HepG2 (cell line): ENCODE results near the gene ERF. TPM values are rescaled to one million over a fixed set of nuclear protein-coding genes. Genes with fewer than 3 reads are reported as not detected.

Experiments used
- AGO2 ChIP-seq: fragments of 200-400 bp; formaldehyde crosslinking; optimal IDR thresholded peaks from 2 replicates; pipeline ENCODE3; 2017; ENCODE audit warnings: mild to moderate bottlenecking, low read depth, low read length, moderate library complexity
- ARID3A ChIP-seq: IDR thresholded peaks from 2 replicates; pipeline ENCODE4 v1.6.1; 2012; ENCODE audit warnings: low read depth, low read length, improper control_type of control experiment
- ATF6 ChIP-seq: sonication (generic); formaldehyde crosslinking; conservative IDR thresholded peaks from 2 replicates; pipeline ENCODE4 v1.4.0; 2020; ENCODE audit warnings: missing genetic modification reagents
- IKZF1 ChIP-seq: fragments of 450-650 bp; IDR thresholded peaks from 2 replicates; pipeline ENCODE4 v1.7.1; 2016
- KAT8 ChIP-seq: IDR thresholded peaks from 2 replicates; pipeline ENCODE4 v1.6.1; 2016; ENCODE audit warnings: missing genetic modification reagents, missing compliant biosample characterization
- MBNL3 ChIP-seq: fragments of 250-450 bp; sonication (Bioruptor Pico); conservative IDR thresholded peaks from 2 replicates; pipeline ENCODE4 v1.8.0; 2022; ENCODE audit warnings: mild to moderate bottlenecking, inconsistent platforms
- NFE2L1 ChIP-seq: sonication (generic); formaldehyde crosslinking; IDR thresholded peaks from 2 replicates; pipeline ENCODE4 v1.4.0; 2020; ENCODE audit warnings: missing genetic modification reagents, mild to moderate bottlenecking, borderline replicate concordance
- SAP130 ChIP-seq: IDR thresholded peaks from 2 replicates; pipeline ENCODE4 v1.6.1; 2016; ENCODE audit warnings: low read depth
- SKI ChIP-seq: fragments of 450-650 bp; IDR thresholded peaks from one replicate; pipeline ENCODE4 v1.6.1; 2018; ENCODE audit warnings: mild to moderate bottlenecking; ENCODE audit not compliant: partially characterized antibody
- SP1 ChIP-seq, 2 experiments: fragments of 450-650 bp in 1 of 2; sonication (generic) in 1 of 2; formaldehyde crosslinking in 1 of 2; IDR thresholded peaks; 2 replicates each; pipeline versions ENCODE4 v1.4.0 to v1.6.1; 2016 to 2020; ENCODE audit warnings: missing genetic modification reagents in 1 of 2
- STAT5B ChIP-seq: sonication (generic); formaldehyde crosslinking; IDR thresholded peaks from 2 replicates; pipeline ENCODE4 v1.4.0; 2020; ENCODE audit warnings: missing genetic modification reagents
- ZFP37 ChIP-seq: sonication (generic); formaldehyde crosslinking; IDR thresholded peaks from 2 replicates; pipeline ENCODE4 v1.4.0; 2020; ENCODE audit warnings: missing genetic modification reagents, borderline replicate concordance
- ZNF30 ChIP-seq: sonication (generic); formaldehyde crosslinking; IDR thresholded peaks from 2 replicates; pipeline ENCODE4 v1.5.0; 2020; ENCODE audit warnings: mild to moderate bottlenecking, missing genetic modification reagents
- ZNF614 ChIP-seq: IDR thresholded peaks from 2 replicates; pipeline ENCODE4 v1.6.1; 2018; ENCODE audit warnings: missing biosample characterization, missing genetic modification reagents, inconsistent platforms, borderline replicate concordance
- ZNF644 ChIP-seq: IDR thresholded peaks from 2 replicates; pipeline ENCODE4 v1.6.1; 2016; ENCODE audit warnings: low read depth
- ZNF746 ChIP-seq: sonication (generic); formaldehyde crosslinking; IDR thresholded peaks from 2 replicates; pipeline ENCODE4 v1.8.0; 2022; ENCODE audit warnings: mild to moderate bottlenecking, missing genetic modification reagents
- polyA plus RNA-seq, 8 experiments: library from polyadenylated mRNA; depleted of rRNA in 3 of 8; stranded (reverse) in 7 of 8; unstranded in 1 of 8; fragments of >200 nt; fragmentation: Illumina TruSeq in 4 of 8; extraction: Trizol in 4 of 8; gene quantifications; 2 replicates each; pipeline versions ENCODE4 v1.2.1 to v1.2.3, GENCODE V29; 2011 to 2016; ENCODE audit warnings: low read depth in 4 of 8, missing spikeins in 1 of 8, mixed read lengths in 1 of 8; ENCODE audit not compliant: insufficient read depth in 1 of 8
- total RNA-seq, 5 experiments: library from RNA; depleted of rRNA; stranded (reverse); fragments of >200 nt; fragmentation: Illumina TruSeq; extraction: Trizol; gene quantifications; 2 replicates each; pipeline ENCODE4 v1.2.3, GENCODE V29; 2016; ENCODE audit warnings: low read depth in 1 of 5
- TF ChIP-seq, protein P1 (sequence below), 2 experiments: sonication (generic) in 1 of 2; formaldehyde crosslinking in 1 of 2; IDR thresholded peaks; 2 replicates each; pipeline versions ENCODE4 v1.4.0 to v1.6.1; 2016 to 2020; ENCODE audit warnings: borderline replicate concordance in 1 of 2, low read depth in 1 of 2, mild to moderate bottlenecking in 1 of 2, missing genetic modification reagents in 1 of 2
- TF ChIP-seq, protein P2 (sequence below): sonication (generic); formaldehyde crosslinking; IDR thresholded peaks from 2 replicates; pipeline ENCODE4 v1.9.0; 2021; ENCODE audit warnings: missing genetic modification reagents, mild to moderate bottlenecking, borderline replicate concordance

The ERF gene
- total and polyA plus RNA-seq, 2 of the 13 experiments (the other 11 are each of a cell fraction or from before 2014, with no cell fraction given): 67.1 to 69.9 TPM

DNA sequence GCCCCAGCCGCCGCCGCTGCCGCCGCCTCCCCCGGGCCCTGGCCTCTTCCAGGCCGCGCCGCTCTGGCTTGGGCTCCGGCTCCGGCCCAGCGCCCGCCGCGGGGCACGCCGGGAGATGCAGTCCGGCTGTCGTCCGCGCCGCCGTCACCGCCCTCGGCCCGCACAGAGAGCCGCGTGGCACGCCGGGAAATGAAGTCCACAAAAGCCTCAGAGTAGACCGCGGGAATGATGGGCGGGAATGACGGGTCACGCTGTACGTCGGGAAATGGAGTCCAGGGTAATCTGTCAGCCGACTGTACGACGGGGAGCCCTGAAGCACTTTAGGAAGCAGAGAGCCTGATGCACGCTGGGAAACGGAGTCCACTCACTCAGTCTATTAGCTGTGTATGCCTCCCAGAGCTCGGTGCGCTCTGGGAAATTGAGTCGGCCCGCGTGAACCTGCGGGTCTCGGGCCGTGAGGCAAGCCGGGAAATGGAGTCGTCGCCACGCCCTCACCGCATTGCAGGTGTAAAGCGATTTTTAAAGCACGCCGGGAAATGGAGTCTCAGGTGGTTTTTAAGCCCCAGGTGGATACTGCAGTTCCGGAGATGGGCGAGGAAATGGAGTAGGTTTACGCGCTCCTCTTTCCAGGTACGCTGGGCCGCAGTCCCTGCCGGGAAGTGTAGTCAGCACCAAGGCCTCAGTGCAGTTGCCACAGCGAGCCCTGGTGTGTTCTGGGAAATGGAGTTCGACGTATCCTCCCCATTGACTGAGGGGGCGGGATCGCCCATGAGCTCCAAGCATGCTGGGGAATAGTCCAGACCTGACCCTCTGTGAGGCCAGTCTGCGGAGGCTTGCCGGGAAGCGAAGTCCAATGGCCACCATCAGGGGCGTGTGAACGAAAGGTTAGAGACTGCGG is 12.2 kb downstream of the ERF start, which contains the start of gene GSK3A (continued):
- no peak for TF ChIP-seq STAT5B
- TF ChIP-seq ZNF746 (CRISPR knock-in tag): no peak
- peak; percentile 68 for TF ChIP-seq SKI
- TF ChIP-seq ZFP37 (CRISPR knock-in tag): no peak
- TF ChIP-seq, protein P1, sequence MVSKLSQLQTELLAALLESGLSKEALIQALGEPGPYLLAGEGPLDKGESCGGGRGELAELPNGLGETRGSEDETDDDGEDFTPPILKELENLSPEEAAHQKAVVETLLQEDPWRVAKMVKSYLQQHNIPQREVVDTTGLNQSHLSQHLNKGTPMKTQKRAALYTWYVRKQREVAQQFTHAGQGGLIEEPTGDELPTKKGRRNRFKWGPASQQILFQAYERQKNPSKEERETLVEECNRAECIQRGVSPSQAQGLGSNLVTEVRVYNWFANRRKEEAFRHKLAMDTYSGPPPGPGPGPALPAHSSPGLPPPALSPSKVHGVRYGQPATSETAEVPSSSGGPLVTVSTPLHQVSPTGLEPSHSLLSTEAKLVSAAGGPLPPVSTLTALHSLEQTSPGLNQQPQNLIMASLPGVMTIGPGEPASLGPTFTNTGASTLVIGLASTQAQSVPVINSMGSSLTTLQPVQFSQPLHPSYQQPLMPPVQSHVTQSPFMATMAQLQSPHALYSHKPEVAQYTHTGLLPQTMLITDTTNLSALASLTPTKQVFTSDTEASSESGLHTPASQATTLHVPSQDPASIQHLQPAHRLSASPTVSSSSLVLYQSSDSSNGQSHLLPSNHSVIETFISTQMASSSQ (IDR thresholded peaks at IDR 0.05; ENCODE audit: low read depth): no peak; the same call in 1 of the 2 replicates
- TF ChIP-seq, protein P1 (CRISPR knock-in tag; IDR thresholded peaks at IDR 0.05; ENCODE audit: borderline replicate concordance): peak; percentile 46; the same call in 1 of the 2 replicates
- no peak for TF ChIP-seq IKZF1
- TF ChIP-seq KAT8 (CRISPR knock-in tag): peak; percentile 45; the same call in 1 of the 2 replicates
- no peak for TF ChIP-seq ZNF614 (CRISPR knock-in tag)
- TF ChIP-seq ATF6 (CRISPR knock-in tag): no peak
- TF ChIP-seq ZNF30: no peak
- 0 out of 2 replicates have a peak, but pooled peaks have one; percentile 20 for TF ChIP-seq ARID3A
- TF ChIP-seq SP1 (IDR thresholded peaks at IDR 0.05): no peak
- peak; percentile 77 for TF ChIP-seq SP1 (CRISPR knock-in tag; IDR thresholded peaks at IDR 0.05)
- no peak for TF ChIP-seq NFE2L1 (CRISPR knock-in tag)
- peak; percentile 94 for TF ChIP-seq SAP130
- TF ChIP-seq AGO2: peak; percentile 39
- TF ChIP-seq, protein P2, sequence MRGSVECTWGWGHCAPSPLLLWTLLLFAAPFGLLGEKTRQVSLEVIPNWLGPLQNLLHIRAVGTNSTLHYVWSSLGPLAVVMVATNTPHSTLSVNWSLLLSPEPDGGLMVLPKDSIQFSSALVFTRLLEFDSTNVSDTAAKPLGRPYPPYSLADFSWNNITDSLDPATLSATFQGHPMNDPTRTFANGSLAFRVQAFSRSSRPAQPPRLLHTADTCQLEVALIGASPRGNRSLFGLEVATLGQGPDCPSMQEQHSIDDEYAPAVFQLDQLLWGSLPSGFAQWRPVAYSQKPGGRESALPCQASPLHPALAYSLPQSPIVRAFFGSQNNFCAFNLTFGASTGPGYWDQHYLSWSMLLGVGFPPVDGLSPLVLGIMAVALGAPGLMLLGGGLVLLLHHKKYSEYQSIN (CRISPR knock-in tag): no peak
- no peak for TF ChIP-seq MBNL3 (CRISPR knock-in tag)
- TF ChIP-seq ZNF644 (CRISPR knock-in tag): no peak
